Left lobe of liver (tissue), 2 donors: ENCODE data around the gene TOR1AIP2. TPM values are rescaled to one million over a fixed set of nuclear protein-coding genes. Genes with fewer than 3 reads are reported as not detected.

Experiments
- ATAC-seq: fragments of 200-7000 bp; cut with Tn5 transposase; one replicate; pipeline ENCODE4 v1.9.1; 2020; ENCODE audit warnings: mild to moderate bottlenecking, moderate library complexity
- DNase-seq: peaks from one replicate; pipeline ENCODE4 v3.0.0-alpha.2; 2020; ENCODE audit warnings: low spot score
- total RNA-seq: library from RNA; stranded (reverse); gene quantifications from one replicate; pipeline ENCODE4 v1.2.1, GENCODE V29; 2021
- donor health status: DM: no; HTN: no; CAD: no; lungs with moderate emphysema.
- donor health status: DM: no; HTN: yes; CAD: no.

Gene TOR1AIP2
- 84.1 TPM for total RNA-seq

GRCh38 chr1:179877586-179878265, at the start of gene TOR1AIP2:
Gene TOR1AIP2 (minus strand): TSS chr1:179877803. CDS start chr1:179852665, 25,138 bp downstream.
- peak; percentile 94 for DNase-seq
- ATAC-seq = peak; percentile 73

- DNase-seq (no peak), ATAC-seq (no peak)
These were observed 49.2 kb upstream of the TOR1AIP2 start for GRCh38 chr1:179926850-179927205.

- ATAC-seq (no peak), DNase-seq (no peak)
These were observed 48.6 kb upstream of the TOR1AIP2 start for GRCh38 chr1:179925922-179926849.

GRCh38 chr1:179925302-179925701, 47.7 kb upstream of the TOR1AIP2 start:
- DNase-seq (no peak), ATAC-seq (no peak)

- ATAC-seq = no peak
These were observed 46.7 kb upstream of the TOR1AIP2 start for GRCh38 chr1:179924268-179924667.

GRCh38 chr1:179923029-179923428, 45.4 kb upstream of the TOR1AIP2 start:
- DNase-seq (no peak), ATAC-seq (no peak)

More at GRCh38 chr1:179924268-179924667, 46.7 kb upstream of the TOR1AIP2 start:
- no peak for DNase-seq

GRCh38 chr1:179921981-179922872, 44.6 kb upstream of the TOR1AIP2 start:
- no peak for DNase-seq
- no peak for ATAC-seq

GRCh38 chr1:179921472-179921871, 43.9 kb upstream of the TOR1AIP2 start:
- DNase-seq (no peak), ATAC-seq (no peak)

- ATAC-seq (no peak), DNase-seq (no peak)
These were observed 40.2 kb upstream of the TOR1AIP2 start for GRCh38 chr1:179917601-179918429.

- no peak for ATAC-seq
- DNase-seq = no peak
These were observed 34.2 kb upstream of the TOR1AIP2 start for GRCh38 chr1:179911812-179912211.

- DNase-seq (no peak), ATAC-seq (no peak)
These were observed 33.3 kb upstream of the TOR1AIP2 start for GRCh38 chr1:179910934-179911333.

GRCh38 chr1:179889589-179889988, 12.0 kb upstream of the TOR1AIP2 start:
- ATAC-seq (no peak), DNase-seq (no peak)

GRCh38 chr1:179888071-179888470, 10.5 kb upstream of the TOR1AIP2 start:
- DNase-seq (no peak), ATAC-seq (no peak)

- no peak for DNase-seq
- ATAC-seq = no peak
These were observed 6.1 kb upstream of the TOR1AIP2 start for GRCh38 chr1:179883745-179884138.

- DNase-seq (no peak), ATAC-seq (no peak)
These were observed 5.6 kb upstream of the TOR1AIP2 start for GRCh38 chr1:179883040-179883744.

GRCh38 chr1:179882253-179883039, 4.8 kb upstream of the TOR1AIP2 start, which contains the start of gene TOR1AIP1:
Gene TOR1AIP1 (plus strand): TSS chr1:179882285. CDS start chr1:179882503, 218 bp downstream.
- ATAC-seq = peak; percentile 81
- peak; percentile 96 for DNase-seq

GRCh38 chr1:179881642-179882252, 4.1 kb upstream of the TOR1AIP2 start:
- peak; percentile 77 for ATAC-seq

GRCh38 chr1:179879797-179880196, 2.2 kb upstream of the TOR1AIP2 start:
- DNase-seq (no peak), ATAC-seq (no peak)

More at GRCh38 chr1:179881642-179882252, 4.1 kb upstream of the TOR1AIP2 start:
- peak; percentile 87 for DNase-seq
